Cortex of kidney (tissue), 1 donor: Measurements from ENCODE around the gene KIF26A.
"Not testable (repeated sequence)": the region's sequence is repeated elsewhere in the genome, so short reads cannot be mapped to it uniquely, and the experiment has no call there.

ENCODE experiments used
- DNase-seq: peaks from one replicate; lab custom pipeline; 2025; lab: John Stamatoyannopoulos, UW

KIF26A gene

DNA sequence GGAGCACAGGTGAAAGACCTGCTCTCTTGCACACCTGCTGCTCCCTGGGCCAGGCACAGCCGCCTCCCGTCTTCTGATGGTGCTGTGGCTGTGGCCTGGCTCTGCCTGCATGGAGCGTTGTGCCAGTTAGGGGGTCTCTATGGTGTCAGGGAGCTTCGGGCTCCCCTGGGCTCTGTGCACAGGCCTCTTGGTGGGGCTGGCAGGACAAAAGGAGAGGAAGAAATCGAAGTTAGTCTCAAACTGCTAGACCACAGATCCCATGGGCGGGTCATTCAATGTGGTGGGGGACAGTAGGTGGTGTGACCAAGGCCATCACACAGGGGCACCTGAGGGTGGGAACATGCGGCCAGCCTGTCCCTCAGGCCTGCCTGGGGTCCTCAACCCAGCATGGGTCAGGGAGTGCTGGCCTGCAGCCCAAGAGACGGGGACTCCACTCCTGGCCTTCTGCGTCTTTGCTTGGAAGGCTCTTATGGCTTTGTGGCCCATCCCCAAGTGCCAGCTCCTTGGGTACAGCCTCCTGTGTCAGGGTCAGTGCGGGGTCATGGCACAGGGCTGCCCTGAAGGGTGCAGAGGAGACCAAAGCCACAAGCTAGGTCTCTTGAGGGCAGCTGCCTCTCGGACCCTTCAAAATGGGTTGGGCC is 84.1 kb downstream of the KIF26A start:
- no peak for DNase-seq

DNA sequence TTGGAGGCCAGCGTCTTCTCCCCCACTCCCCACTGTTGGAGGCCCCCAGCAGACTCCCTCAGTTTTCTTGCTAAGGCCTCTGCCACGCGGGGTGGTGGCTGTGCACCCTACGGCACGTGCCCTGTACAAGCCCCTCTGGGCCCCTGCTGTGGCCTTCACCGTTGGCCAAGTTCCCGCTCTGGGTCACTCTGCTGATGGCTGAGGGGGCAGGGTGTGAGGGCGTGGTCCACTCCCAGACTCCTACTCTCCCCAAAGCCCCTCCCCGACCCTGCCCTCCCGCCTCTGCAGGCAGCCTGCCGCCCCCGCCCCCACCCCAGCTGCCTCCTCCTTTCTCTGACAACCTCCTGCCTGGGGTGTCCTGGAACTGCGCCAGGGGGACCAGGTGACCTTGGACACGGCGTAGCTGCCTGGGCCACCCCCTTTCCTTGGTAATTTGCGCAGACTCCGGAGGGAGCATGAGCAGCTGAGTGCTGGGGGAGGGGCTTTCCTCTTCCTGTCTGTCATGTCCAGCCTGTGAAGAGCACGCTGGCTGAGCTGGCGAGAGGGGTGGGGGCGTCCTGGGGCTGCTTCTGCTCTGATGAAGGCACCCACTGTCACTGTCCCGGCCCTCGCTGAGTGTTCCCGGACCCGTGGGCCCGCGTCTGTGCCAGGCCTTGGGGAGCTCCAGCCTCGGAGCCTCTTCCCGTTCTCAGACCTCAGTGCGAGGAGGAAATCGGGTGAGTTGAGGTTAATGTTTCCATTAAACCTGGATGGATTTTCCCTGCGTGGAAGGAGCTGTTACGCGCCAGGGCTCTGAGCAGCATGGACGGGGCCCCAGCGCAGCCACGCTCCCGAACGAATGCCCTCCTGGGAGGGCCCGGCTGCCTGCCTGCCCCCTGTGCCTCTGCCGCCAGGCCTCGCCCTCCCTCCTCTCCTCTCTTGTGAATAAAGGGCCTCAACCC is 85.0 kb downstream of the KIF26A start:
- no peak for DNase-seq

GRCh38 chr14:104224131-104224505 is 85.7 kb downstream of the KIF26A start:
- DNase-seq = no peak

DNA sequence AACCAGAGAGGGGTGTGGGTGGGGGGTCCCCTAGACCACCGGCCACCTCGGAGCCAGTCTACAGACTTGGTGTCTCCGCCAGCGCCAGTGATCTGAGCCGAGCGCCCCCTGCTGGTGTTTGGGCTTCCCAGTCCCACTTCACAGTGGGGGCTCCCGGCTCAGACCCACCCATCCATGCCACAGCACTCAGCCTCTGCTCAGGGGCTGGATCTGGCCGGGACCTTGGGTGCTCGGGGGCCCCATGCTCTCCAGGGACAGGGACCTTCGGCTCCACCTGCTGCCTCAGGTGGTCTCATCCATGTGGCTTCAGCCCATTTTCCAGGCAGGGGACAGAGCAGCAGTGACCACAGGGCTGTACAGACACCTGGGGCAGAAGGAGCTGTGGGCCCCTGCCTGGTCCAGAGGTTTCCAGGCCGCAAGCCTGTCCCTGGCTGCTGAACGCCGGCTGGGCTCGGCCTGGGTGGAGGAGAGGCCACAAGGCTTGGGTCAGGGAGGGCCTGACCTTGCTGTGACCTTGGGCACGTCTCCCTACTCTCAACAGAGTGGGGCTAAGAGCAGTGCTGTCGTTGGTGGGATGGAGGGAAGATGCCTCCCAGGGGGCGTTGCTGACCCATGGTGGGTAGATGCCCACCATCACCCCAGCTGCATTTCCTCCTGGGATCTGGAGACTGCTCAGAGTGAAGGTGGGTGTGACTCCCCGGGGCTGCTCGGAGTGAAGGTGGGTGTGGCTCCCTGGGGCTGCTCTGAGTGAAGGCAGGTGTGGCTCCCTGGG is 86.3 kb downstream of the KIF26A start:
- no peak for DNase-seq

- DNase-seq = not testable (repeated sequence)
These were observed 87.1 kb downstream of the KIF26A start for GRCh38 chr14:104225278-104226190.

GRCh38 chr14:104226421-104227383 is 88.3 kb downstream of the KIF26A start:
- no peak for DNase-seq

DNA sequence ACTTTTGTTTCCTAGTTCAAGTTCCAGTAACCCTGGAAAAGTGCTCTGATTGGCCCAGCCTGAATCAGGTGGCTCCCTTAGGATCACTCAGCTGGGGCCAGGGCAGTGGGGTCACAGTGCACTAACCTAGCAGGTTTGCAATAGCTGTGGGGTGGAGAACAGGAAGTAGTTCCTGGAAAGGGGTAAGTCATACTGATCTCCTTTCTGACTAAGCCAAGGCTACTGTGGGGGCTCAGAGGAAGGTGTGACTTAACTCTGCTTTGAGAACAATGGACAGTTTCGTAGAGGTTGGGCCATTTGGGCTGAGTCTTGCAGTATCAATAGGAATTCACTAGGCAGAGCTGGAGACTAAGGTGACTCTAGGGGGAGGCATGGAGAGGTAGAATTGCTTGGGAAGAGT is 89.4 kb downstream of the KIF26A start:
- no peak for DNase-seq

GRCh38 chr14:104228221-104228620 is 89.8 kb downstream of the KIF26A start:
- DNase-seq = no peak

DNA sequence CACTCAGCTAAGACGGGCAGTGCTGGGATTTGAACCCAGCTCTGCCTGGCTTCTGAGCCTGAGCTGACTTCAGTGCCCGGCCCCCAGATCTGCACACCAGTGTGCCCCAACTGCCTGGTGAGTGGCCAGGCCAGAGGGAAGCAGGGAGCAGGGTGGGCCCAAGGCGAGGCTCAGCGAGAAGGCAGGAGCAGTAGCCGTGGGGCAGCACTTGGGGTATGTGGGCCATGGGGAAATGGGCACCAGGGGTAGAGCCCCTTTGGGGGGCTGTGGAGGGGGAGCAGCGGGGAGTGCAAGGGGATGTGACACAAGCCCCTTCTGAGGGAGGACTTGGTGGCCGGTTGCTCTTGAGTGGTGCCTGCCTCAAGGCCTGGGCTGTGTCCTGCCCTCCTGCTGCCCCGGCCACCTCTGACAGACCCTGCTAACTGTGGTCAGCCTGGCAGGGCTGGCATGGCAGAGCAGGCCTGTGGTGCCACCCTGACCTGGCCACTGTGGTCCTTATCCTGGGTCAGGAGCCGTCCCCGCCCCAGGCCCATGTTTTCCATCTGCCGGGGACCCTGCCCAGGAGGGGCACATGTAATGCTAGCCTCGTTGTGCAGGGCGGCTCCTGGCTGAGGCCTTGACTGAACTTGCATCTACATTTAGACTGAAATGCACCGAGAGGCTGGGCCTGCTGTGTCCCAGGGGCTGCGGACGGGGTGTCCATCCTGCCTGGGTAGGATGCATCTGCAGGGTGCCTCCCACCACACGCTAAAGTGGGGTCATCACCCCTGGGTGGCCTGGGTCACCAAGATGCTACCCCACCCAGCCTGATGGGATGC is 90.5 kb downstream of the KIF26A start:
- DNase-seq = no peak

- DNase-seq = no peak
These were observed 91.2 kb downstream of the KIF26A start for GRCh38 chr14:104229534-104230055.

- no peak for DNase-seq
These were observed 91.9 kb downstream of the KIF26A start for GRCh38 chr14:104230119-104230815.
